MCF 10A (cell line): ENCODE data around the gene SLFN12. TPM values are rescaled to one million over a fixed set of nuclear protein-coding genes. Genes with fewer than 3 reads are reported as not detected.

Experiments
- BruUV-seq: library from RNA; stranded (reverse); fragments of 400-500 nt; replicated peaks from 2 replicates; lab custom pipeline; 2021; lab: Mats Ljungman, UMichigan
- CTCF ChIA-PET: fragments of 300-600 bp; sonication (Branson Sonifier 250); formaldehyde crosslinking; extraction: SDS; loops from one replicate; lab custom pipeline; 2021; ENCODE audit warnings: antibody characterized with exemption, inconsistent platforms; lab: Yijun Ruan, JAX
- POLR2A ChIA-PET: fragments of 300-600, 350-650 bp; sonication (Branson Sonifier 250); formaldehyde crosslinking; extraction: SDS; loops from one replicate; lab custom pipeline; 2020; ENCODE audit warnings: antibody characterized with exemption, inconsistent platforms; lab: Yijun Ruan, JAX
- DNase-seq: peaks from one replicate; pipeline ENCODE4 v3.0.0-alpha.2; 2018; ENCODE audit not compliant: unreplicated experiment
- H3K27ac Mint-ChIP-seq: one replicate; pipeline ENCODE4 v1.8.0; 2022; ENCODE audit warnings: mild to moderate bottlenecking, low read depth, mixed read lengths; ENCODE audit not compliant: unreplicated experiment
- H3K27me3 Mint-ChIP-seq: one replicate; pipeline ENCODE4 v1.8.0; 2022; ENCODE audit warnings: mixed read lengths; ENCODE audit not compliant: insufficient read depth, unreplicated experiment
- H3K36me3 Mint-ChIP-seq: one replicate; pipeline ENCODE4 v1.8.0; 2022; ENCODE audit warnings: mild to moderate bottlenecking, moderate library complexity, mixed read lengths; ENCODE audit not compliant: insufficient read depth, unreplicated experiment
- H3K4me1 Mint-ChIP-seq: one replicate; pipeline ENCODE4 v1.8.0; 2022; ENCODE audit warnings: mixed read lengths; ENCODE audit not compliant: insufficient read depth, unreplicated experiment
- H3K4me3 Mint-ChIP-seq: one replicate; pipeline ENCODE4 v1.8.0; 2022; ENCODE audit warnings: mild to moderate bottlenecking, moderate library complexity, mixed read lengths; ENCODE audit not compliant: unreplicated experiment
- H3K9me3 Mint-ChIP-seq: one replicate; pipeline ENCODE4 v1.8.0; 2022; ENCODE audit warnings: mixed read lengths; ENCODE audit not compliant: unreplicated experiment
- CTCF ChIP-seq: fragments of 200-600 bp; IDR thresholded peaks from one replicate; pipeline ENCODE4 v1.8.0; 2022; ENCODE audit warnings: antibody characterized with exemption, mild to moderate bottlenecking; ENCODE audit not compliant: unreplicated experiment
- intact Hi-C: fragments of 100-400 bp; cut with micrococcal nuclease; formaldehyde crosslinking; loops from 2 replicates; pipeline ENCODE4 v1.14.1; 2022
- total RNA-seq: library from RNA; stranded (reverse); gene quantifications from 2 replicates; pipeline ENCODE4 v1.2.3, GENCODE V29; 2022

SLFN12 gene
- total RNA-seq, 1 experiment from 2014 or later = 8.0 TPM

DNA sequence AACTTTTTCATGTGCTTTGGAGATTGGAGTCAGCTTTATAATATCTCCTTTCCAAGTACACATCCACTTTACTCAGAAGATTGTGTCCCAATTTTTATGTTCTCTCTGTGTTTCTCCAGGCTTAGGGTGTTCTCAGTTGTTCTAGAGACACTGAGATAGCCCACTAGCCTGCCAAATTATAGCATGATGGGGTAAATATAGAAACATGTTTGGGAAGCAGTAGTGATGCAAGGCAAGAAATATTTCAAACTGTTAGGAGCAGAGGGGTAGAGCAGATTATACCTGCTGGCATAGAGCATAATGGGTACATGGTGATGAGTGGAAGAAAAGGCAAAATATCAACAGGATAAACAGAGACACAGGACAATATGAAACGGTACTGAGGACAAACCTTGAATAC lies 71.3 kb downstream of the SLFN12 start:
- intact Hi-C loops = no loop called here
- DNase-seq = no peak
- Mint-ChIP-seq H3K27me3 (peaks cover 95% of the 10 kb centered on the region), H3K36me3 (no peaks in the 10 kb centered on the region), H3K9me3 (no peaks in the 10 kb centered on the region), H3K4me3 (no peak overlapping the region), H3K4me1 (no peaks in the 10 kb centered on the region), H3K27ac (no peak overlapping the region)
- no peak for TF ChIP-seq CTCF
- ChIA-PET POLR2A (no interaction called here), CTCF (interaction anchor here (1.2 kb wide), 1 partner anchor 182 kb away, joined by 3 read pairs; no protein-coding TSS in a partner anchor)
- BruUV-seq = no TSS peak

Other genes starting within 250 kb of the SLFN12 start
- not detected in 2 replicates for gene SLC35G3, start 238.1 kb downstream of the SLFN12 start, total RNA-seq
- 133 and 205 TPM in 2 replicates for gene SLFN5, start 189.4 kb downstream of the SLFN12 start, total RNA-seq
- gene SLFN11, start 58.9 kb downstream of the SLFN12 start, total RNA-seq = not detected in 2 replicates
- 1.7 and 2.1 TPM in 2 replicates for gene SLFN13, start 16.3 kb upstream of the SLFN12 start, total RNA-seq
- gene SLFN12L, start 105.2 kb upstream of the SLFN12 start, total RNA-seq = 0.34 and 0.35 TPM in 2 replicates
- not detected in 2 replicates for gene SLFN14, start 128.3 kb upstream of the SLFN12 start, total RNA-seq
- gene PEX12, start 146.1 kb upstream of the SLFN12 start, total RNA-seq = 5.8 and 6.8 TPM in 2 replicates
- 227 and 229 TPM in 2 replicates for gene AP2B1, start 154.8 kb upstream of the SLFN12 start, total RNA-seq